Nephron (organoid): ENCODE data around the gene IL37.

Source experiments
- H3K27ac Mint-ChIP-seq, 3 experiments: 2 replicates each; pipeline ENCODE4 v1.8.0; 2020; ENCODE audit warnings: mixed read lengths in 3 of 3, mild to moderate bottlenecking in 2 of 3, moderate library complexity in 1 of 3
- H3K27me3 Mint-ChIP-seq: 2 replicates; pipeline ENCODE4 v1.8.0; 2021; ENCODE audit warnings: low read depth, mild to moderate bottlenecking, moderate library complexity, mixed read lengths
- H3K36me3 Mint-ChIP-seq: 2 replicates; pipeline ENCODE4 v1.8.0; 2020; ENCODE audit warnings: low read depth, mixed read lengths
- H3K4me1 Mint-ChIP-seq: 2 replicates; pipeline ENCODE4 v1.8.0; 2020; ENCODE audit warnings: mixed read lengths
- H3K4me3 Mint-ChIP-seq, 3 experiments: 2 replicates each; pipeline ENCODE4 v1.8.0; 2020; ENCODE audit warnings: mild to moderate bottlenecking in 3 of 3, mixed read lengths in 3 of 3, moderate library complexity in 2 of 3
- H3K9me3 Mint-ChIP-seq: 2 replicates; pipeline ENCODE4 v1.8.0; 2020; ENCODE audit warnings: mixed read lengths
- TF ChIP-seq, protein P1 (sequence below), 3 experiments: fragments of 200-600 bp; sonication (generic); IDR thresholded peaks; one replicate each; pipeline ENCODE4 v1.5.0; 2021; ENCODE audit warnings: antibody characterized with exemption in 3 of 3; ENCODE audit not compliant: unreplicated experiment in 3 of 3

Gene IL37

DNA sequence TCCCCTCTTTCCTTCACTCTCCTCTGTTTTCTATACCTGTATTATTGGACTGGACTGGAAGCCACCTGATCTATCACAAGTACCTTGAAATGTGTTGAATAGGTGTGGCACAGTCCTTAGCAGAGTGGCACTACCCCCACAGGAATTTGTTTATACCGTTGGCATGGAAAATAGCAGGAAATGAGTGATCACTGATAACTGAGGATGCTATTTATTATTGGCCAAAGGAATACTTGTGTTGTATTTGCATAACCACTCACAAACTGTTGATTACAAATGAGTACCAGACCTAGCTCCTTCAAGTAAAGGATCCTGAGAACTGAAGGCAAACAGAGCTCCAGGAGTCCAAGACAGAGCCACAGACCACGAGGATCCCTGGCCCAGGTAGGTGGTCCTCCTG, at the start of gene IL37:
TSS of gene IL37 (plus strand) at position 301 of the 400 bp plus-strand sequence. CDS start 1,848 bp downstream, outside the sequence.
- H3K36me3 Mint-ChIP-seq: no peaks in the 10 kb centered on the region
- TF ChIP-seq, protein P1, sequence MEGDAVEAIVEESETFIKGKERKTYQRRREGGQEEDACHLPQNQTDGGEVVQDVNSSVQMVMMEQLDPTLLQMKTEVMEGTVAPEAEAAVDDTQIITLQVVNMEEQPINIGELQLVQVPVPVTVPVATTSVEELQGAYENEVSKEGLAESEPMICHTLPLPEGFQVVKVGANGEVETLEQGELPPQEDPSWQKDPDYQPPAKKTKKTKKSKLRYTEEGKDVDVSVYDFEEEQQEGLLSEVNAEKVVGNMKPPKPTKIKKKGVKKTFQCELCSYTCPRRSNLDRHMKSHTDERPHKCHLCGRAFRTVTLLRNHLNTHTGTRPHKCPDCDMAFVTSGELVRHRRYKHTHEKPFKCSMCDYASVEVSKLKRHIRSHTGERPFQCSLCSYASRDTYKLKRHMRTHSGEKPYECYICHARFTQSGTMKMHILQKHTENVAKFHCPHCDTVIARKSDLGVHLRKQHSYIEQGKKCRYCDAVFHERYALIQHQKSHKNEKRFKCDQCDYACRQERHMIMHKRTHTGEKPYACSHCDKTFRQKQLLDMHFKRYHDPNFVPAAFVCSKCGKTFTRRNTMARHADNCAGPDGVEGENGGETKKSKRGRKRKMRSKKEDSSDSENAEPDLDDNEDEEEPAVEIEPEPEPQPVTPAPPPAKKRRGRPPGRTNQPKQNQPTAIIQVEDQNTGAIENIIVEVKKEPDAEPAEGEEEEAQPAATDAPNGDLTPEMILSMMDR (IDR thresholded peaks at IDR 0.05; ENCODE audit: unreplicated experiment in 3 of 3): no peak
- H3K4me1 Mint-ChIP-seq: no peaks in the 10 kb centered on the region
- H3K9me3 Mint-ChIP-seq: no peaks in the 10 kb centered on the region
- no peak within 1 kb of the TSS for H3K27ac Mint-ChIP-seq
- H3K27me3 Mint-ChIP-seq: peaks cover 5% of the 10 kb centered on the region
- no peak within 1 kb of the TSS for H3K4me3 Mint-ChIP-seq

DNA sequence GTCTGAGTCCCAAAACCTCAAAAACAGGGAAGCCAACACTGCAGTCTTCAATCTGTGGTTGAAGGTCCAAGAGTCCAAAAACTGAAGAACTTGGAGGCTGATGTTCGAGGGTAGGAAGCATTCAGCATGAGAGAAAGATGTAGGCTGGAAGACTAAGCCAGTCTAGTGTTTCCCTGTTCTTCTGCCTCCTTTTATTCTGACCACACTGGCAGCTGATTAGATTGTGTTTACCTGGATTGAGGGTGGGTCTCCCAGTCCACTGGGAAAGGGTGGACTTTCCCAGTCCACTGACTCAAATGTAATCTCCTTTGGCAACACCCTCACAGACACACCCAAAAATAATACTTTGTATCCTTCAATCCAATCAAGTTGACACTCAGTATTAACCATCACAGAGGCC, 46.9 kb upstream of the IL37 start:
- H3K36me3 Mint-ChIP-seq: peaks cover 5% of the 10 kb centered on the region
- no peaks in the 10 kb centered on the region for H3K27me3 Mint-ChIP-seq
- peaks cover 36% of the 10 kb centered on the region for H3K9me3 Mint-ChIP-seq
- TF ChIP-seq, protein P1 (IDR thresholded peaks at IDR 0.05; ENCODE audit: unreplicated experiment in 3 of 3): no peak
- no peak overlapping the region for H3K27ac Mint-ChIP-seq
- no peak overlapping the region for H3K4me3 Mint-ChIP-seq
- H3K4me1 Mint-ChIP-seq: no peaks in the 10 kb centered on the region

- peaks cover 31% of the 10 kb centered on the region for H3K9me3 Mint-ChIP-seq
- no peaks in the 10 kb centered on the region for H3K27me3 Mint-ChIP-seq
- no peak overlapping the region for H3K27ac Mint-ChIP-seq
- peaks cover 4% of the 10 kb centered on the region for H3K4me1 Mint-ChIP-seq
- H3K36me3 Mint-ChIP-seq: peaks cover 4% of the 10 kb centered on the region
- no peak overlapping the region for H3K4me3 Mint-ChIP-seq
- TF ChIP-seq, protein P1 (IDR thresholded peaks at IDR 0.05; ENCODE audit: unreplicated experiment in 3 of 3): no peak
These were observed 44.7 kb upstream of the IL37 start for GRCh38 chr2:112866128-112866835.

DNA sequence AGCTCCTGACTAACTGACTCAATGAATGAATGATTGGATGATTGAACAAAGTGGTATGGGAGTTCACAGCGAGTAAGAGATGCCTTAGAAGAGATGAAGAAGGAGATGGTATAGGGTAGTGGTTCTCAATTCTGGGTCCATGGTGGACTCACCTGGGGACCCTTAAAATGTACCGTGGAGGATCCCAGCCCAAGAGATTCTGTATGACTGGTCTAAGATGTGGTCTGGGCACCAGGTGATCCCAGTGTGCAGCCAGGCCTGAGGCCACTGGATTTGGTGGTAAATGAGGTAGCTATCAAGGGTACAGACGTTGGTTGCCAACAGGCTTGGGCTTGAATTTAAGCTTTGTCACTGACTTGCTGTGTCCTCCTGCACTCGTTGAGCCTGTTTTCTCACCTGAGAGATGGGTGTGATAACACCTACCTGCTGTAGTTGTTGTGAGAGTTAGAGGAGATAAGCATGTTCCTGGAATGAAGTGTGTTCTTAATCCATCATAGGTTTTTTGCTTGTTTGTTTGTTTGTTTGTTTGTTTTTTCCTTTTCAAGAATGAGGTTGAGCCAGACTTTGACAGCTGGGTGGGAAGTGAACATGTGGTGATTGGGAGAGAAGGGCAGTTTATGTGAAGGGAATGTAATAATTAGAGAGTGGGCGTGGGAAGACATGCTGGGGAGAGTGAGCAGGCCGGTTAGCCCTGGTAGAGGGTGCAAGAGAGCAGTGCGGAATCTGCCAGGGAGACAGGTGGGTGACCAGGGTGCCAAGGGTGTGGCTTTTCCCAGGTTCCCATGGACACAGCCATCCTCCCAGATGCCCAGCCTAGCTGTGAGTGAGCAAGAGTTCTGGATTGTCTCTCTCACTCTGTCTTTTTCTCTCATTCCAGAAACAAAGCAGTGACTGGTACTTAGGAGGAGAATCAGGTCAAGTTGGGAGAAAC, 43.0 kb upstream of the IL37 start:
- H3K9me3 Mint-ChIP-seq: peaks cover 27% of the 10 kb centered on the region
- H3K27me3 Mint-ChIP-seq: peaks cover 4% of the 10 kb centered on the region
- H3K27ac Mint-ChIP-seq: no peak overlapping the region
- peaks cover 4% of the 10 kb centered on the region for H3K4me1 Mint-ChIP-seq
- TF ChIP-seq, protein P1 (IDR thresholded peaks at IDR 0.05; ENCODE audit: unreplicated experiment in 3 of 3): no peak
- H3K36me3 Mint-ChIP-seq: peaks cover 4% of the 10 kb centered on the region
- H3K4me3 Mint-ChIP-seq: no peak overlapping the region

DNA sequence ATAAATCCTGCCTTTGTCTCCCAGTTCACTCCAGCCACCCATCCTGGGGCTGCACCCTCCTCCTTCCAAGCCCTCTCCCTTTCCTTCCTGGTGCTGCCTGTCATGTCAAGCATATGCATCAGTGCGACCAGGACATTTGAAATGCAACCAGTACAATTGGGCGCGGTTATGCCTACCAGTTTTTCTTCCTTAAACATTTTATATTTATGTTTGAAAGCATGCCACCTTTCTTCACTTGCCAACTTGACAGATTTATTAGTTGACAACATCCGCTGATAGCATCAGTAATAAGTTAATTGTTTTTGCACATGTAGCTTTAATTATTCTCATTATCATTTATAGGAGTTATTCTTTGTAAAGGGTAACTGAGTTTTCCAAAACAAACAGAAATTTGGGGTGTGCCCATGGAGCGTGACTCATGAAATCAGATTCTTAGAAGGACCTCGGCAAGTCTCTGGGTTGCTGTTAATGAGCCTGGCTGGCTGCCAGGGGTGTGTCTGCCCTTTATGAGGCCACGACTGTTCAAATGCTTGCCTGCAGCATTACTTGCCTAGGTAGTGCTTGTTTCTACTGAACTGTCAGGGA, 41.6 kb upstream of the IL37 start:
- peaks cover 15% of the 10 kb centered on the region for H3K9me3 Mint-ChIP-seq
- no peak overlapping the region for H3K4me3 Mint-ChIP-seq
- H3K36me3 Mint-ChIP-seq: peaks cover 4% of the 10 kb centered on the region
- H3K27ac Mint-ChIP-seq: no peak overlapping the region
- H3K27me3 Mint-ChIP-seq: peaks cover 13% of the 10 kb centered on the region
- TF ChIP-seq, protein P1 (IDR thresholded peaks at IDR 0.05; ENCODE audit: unreplicated experiment in 3 of 3): no peak
- peaks cover 4% of the 10 kb centered on the region for H3K4me1 Mint-ChIP-seq
